HFF-Myc (cell line): Measurements from ENCODE around the gene ZNF426.
"Not testable (repeated sequence)": the region's sequence is repeated elsewhere in the genome, so short reads cannot be mapped to it uniquely, and the experiment has no call there.

Source experiments
- DNase-seq: peaks from one replicate; pipeline ENCODE4 v3.0.0-alpha.2; 2011; ENCODE audit warnings: low read depth; ENCODE audit errors: extremely low read depth
- H3K4me3 ChIP-seq: replicated peaks from 2 replicates; pipeline ENCODE4 v1.5.1; 2011; ENCODE audit warnings: low read depth, mild to moderate bottlenecking, control low read depth, low read length
- TF ChIP-seq, protein P1 (sequence below): IDR thresholded peaks from 2 replicates; pipeline ENCODE4 v1.5.1; 2012; ENCODE audit warnings: mild to moderate bottlenecking, low read depth, low read length, control low read depth; ENCODE audit errors: missing control alignments

ZNF426 gene

DNA sequence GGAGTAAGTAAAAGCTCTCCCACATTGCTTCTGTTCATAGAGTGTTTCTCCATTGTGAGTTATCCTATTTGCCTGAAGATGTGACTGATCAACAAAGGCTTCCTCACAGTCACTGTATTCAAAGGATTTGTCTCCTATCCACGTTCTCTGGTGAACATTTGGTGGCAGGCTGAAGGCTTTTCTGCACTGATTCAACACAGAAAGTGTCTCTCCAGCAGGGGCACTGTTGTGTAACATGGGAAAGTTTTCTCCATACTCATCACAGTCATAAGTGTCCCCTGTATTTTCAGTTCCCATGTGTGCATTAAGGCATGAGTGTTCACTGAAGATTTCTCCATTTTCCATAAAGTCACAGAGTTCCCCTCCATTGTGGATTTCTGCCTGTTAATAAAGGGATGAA lies 28.3 kb upstream of the ZNF426 start:
- TF ChIP-seq, protein P1, sequence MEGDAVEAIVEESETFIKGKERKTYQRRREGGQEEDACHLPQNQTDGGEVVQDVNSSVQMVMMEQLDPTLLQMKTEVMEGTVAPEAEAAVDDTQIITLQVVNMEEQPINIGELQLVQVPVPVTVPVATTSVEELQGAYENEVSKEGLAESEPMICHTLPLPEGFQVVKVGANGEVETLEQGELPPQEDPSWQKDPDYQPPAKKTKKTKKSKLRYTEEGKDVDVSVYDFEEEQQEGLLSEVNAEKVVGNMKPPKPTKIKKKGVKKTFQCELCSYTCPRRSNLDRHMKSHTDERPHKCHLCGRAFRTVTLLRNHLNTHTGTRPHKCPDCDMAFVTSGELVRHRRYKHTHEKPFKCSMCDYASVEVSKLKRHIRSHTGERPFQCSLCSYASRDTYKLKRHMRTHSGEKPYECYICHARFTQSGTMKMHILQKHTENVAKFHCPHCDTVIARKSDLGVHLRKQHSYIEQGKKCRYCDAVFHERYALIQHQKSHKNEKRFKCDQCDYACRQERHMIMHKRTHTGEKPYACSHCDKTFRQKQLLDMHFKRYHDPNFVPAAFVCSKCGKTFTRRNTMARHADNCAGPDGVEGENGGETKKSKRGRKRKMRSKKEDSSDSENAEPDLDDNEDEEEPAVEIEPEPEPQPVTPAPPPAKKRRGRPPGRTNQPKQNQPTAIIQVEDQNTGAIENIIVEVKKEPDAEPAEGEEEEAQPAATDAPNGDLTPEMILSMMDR = no peak
- no peak for DNase-seq

DNA sequence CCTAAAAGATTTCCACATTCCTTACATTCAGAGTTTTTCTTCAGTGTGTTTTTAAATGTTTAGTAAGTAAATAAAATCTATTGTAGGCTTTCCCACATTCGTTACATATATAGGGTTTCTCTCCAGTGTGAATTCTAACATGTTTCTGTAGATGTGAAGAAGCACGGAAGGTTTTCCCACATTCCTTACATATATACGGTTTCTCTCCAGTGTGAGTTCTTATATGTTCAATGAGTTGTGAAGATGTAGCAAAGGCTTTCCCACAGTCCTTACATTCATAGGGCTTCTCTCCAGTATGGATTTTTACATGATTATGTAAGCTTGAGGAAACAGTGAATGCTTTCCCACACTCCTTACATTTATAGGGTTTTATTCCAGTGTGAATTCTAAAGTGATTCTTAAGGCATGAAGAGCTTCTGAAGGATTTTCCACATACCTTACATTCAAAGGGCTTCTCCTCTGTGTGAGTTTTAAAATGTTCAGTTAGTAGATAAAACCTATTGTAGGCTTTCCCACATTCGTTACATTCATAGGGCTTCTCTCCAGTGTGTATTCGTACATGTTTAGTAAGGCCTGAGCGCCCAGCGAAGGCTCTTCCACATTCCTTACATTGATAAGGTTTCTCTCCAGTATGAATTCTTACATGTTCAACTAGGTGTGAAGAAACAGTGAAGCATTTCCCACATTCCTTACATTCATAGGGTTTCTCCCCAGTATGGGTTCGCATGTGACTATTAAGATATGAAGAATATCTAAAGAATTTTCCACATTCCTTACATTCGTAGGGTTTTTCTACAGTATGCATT lies 27.7 kb upstream of the ZNF426 start:
- DNase-seq = no peak
- no peak overlapping the region for H3K4me3 ChIP-seq
- TF ChIP-seq, protein P1 = no peak

More for the DNA sequence above, 28.3 kb upstream of the ZNF426 start:
- H3K4me3 ChIP-seq = no peak overlapping the region

DNA sequence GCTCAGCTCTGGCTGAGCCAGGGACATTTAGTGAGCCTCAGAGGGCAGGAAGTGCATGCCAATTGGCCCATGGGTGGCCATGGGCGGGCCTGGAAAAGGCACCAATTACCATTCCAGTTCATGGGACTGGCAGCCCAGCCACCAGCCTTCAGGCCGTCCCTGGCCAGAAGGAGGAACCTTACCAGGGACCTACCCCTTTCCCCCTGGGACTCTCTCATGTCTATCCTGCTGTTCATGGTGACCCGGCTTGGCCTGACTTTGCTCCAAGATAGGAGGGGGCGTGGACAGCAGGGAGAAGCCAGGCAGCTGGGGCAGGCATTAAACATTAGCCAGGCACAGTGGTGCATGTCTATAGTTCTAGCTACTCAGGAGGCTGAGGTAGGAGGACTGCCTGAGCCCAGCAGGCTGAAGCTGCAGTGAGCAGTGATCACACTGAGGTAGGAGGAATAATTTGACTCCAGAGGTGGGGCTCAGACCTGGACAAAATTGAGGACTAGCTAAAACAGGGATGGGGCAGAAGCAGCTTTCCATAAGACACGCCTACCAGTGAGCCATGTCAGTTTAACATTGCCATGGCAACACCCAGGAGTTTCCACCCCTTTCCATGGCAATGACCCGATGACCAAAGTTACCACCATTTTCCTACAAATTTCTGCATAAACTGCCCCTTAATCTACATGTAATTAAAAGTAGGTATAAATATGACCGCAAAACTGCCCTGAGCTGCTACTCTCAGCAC lies 14.3 kb upstream of the ZNF426 start:
- H3K4me3 ChIP-seq = no peak overlapping the region
- DNase-seq = no peak
- TF ChIP-seq, protein P1 = no peak

DNA sequence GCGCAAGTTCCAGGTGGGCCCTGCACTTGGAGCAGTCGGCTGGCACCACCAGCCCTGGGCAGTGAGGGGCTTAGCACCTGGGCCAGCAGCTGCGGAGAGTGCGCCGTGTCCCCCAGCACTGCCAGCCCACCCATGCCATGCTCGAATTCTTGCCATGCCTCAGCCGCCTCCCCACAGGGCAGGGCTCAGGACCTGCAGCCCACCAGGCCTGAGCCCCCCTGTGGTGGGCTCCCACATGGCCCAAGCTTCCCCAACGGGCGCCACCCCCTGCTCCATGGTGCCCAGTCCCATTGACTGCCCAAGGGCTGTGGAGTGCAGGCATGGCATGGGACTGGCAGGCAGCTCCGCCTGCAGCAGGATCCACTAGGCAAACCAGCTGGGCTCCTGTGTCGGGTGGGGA lies 9.4 kb upstream of the ZNF426 start:
- H3K4me3 ChIP-seq = no peak overlapping the region
- TF ChIP-seq, protein P1 = no peak
- DNase-seq = no peak

DNA sequence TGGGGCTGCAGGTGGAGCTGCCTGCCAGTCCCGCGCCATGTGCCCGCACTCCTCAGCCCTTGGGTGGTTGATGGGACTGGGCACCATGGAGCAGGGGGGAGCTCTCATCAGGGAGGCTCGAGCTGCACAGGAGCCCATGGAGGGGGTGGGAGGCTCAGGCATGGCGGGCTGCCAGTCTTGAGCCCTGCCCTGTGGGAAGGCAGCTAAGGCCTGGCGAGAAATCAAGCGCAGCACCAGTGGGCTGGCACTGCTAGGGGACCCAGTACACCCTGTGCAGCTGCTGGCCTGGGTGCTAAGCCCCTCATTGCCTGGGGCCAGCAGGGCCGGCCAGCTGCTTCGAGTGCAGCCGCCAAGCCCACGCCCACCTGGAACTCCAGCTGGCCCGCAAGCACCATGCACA lies 2.8 kb upstream of the ZNF426 start:
- not testable (repeated sequence) for DNase-seq, H3K4me3 ChIP-seq

DNA sequence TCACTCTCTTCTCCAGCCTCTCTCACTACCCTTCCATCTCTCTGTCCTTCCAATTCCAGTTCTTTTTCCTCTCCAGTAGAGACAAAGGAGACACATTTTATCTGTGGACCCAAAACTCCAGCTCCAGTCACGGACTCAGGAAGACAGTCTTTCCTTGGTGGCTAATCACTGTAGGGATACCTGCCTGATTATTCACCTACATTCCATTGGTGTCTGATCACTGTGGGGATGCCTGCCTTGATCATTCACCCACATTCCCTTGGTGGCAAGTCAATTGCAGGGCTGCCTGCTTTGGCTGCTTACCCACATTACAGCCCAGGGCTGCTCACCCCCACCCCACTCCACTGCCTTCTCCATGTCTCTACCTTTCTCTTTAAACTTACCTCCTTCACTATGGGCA lies 1.5 kb upstream of the ZNF426 start:
- not testable (repeated sequence) for DNase-seq, H3K4me3 ChIP-seq

DNA sequence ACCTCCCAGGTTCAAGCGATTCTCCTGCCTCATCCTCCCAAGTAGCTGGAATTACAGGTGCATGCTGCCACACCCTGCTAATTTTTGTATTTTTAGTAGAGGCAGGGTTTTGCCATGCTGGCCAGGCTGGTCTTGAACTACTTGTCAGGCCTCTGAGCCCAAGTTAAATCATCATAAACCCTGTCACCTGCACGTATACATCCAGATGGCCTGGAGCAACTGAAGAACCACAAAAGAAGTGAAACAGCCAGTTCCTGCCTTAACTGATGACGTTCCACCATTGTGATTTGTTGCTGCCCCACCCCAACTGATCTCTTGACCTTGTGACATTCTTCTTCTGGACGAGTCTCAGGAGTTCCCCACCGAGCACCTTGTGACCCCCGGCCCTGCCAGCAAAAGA lies 756 bp upstream of the ZNF426 start:
- not testable (repeated sequence) for H3K4me3 ChIP-seq, DNase-seq

DNA sequence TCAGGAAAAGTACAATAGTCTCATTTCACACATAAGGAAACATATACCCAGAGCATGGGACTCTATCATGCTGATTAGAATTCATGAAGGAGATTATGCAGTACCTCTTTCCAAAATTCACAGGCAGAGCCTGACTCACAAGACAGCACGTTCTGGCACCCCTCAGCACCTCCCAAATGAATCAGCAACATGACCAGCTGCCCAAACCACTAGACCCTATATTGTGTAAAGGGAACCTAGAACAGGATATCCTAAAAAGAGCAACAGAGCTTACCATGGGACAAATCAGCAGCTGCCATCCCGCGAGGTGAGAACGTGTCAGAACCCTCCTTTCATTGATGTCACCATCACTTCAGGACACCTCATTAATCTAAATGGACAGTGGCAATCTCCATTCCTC lies 2.5 kb downstream of the ZNF426 start:
- TF ChIP-seq, protein P1 = no peak
- no peak overlapping the region for H3K4me3 ChIP-seq
- no peak for DNase-seq
